Right ventricle myocardium inferior (tissue), 1 donor: ENCODE results near the gene EOLA1. TPM values are rescaled to one million over a fixed set of nuclear protein-coding genes. Genes with fewer than 3 reads are reported as not detected.
A peak's percentile ranks its signal among the peaks of the same experiment; 100 is the strongest.
"Not testable (repeated sequence)": the region's sequence is repeated elsewhere in the genome, so short reads cannot be mapped to it uniquely, and the experiment has no call there.

Experiments
- ATAC-seq: fragments of 200-7000 bp; cut with Tn5 transposase; one replicate; pipeline ENCODE4 v1.9.1; 2020; ENCODE audit warnings: mild to moderate bottlenecking, moderate library complexity
- DNase-seq: peaks from one replicate; pipeline ENCODE4 v3.0.0; 2021; ENCODE audit errors: missing footprints
- intact Hi-C: fragments of 100-400 bp; cut with DNase I; formaldehyde crosslinking; loops from one replicate; pipeline ENCODE4 v1.11.0; 2022
- total RNA-seq: library from RNA; stranded (reverse); fragmentation: NEBNext Ultra II Directional; extraction: Animal tissue kit (Norgen Biotek cat#: 25700); gene quantifications from one replicate; pipeline ENCODE4 v1.2.1, GENCODE V29; 2021
- donor health status: DM: no; HTN: yes; CAD: no; lungs with severe emphysema.

EOLA1 gene
- total RNA-seq, 1 donor from 2014 or later: 32.5 TPM

DNA sequence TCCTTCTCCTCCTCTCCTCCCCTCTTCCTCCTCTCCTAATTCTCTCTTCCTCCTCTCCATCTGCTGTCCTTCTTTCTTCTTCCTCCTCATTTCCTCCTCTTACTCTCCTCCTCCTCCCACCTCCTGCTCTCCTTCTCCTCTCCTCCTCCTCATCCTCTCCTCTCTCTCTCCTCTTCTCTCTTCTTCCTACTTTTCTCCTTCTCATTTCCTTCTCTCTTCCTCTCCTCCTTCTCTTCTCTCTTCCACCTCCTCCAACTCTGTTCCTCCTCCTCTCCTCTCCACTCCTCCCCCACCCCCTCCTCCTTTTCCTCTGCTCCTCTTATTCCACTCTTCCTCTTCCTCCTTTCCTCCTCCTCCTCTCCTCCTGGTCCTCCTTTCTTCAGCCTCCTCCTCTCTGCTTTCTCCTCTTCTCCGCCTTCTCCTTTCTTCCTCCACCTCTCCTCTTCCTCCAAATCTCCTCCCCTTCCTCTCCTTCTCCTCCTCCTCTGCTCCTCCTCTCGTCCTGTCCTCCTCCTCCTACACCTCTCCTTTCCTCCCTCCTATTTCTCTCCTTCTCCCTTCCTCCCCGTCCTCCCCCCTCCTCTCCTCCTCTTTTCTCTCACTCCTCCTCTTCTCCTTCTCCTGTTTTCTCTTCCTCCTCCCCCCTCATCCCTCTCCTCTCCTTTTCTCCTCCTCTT, 5.7 kb upstream of the EOLA1 start:
- intact Hi-C loops, ATAC-seq, DNase-seq: not testable (repeated sequence)

GRCh38 chrX:149537474-149537873, 3.3 kb upstream of the EOLA1 start:
- DNase-seq, ATAC-seq, intact Hi-C loops: not testable (repeated sequence)

GRCh38 chrX:149539283-149540130, 1.3 kb upstream of the EOLA1 start:
- peak; percentile 93 for DNase-seq

GRCh38 chrX:149540131-149540620, 636 bp upstream of the EOLA1 start:
- DNase-seq: peak; percentile 96
- intact Hi-C loops: loop anchor here (2.0 kb wide), 1 partner anchor 35 kb away; the partner anchor contains the start of gene IDS
- peak; percentile 84 for ATAC-seq

More at GRCh38 chrX:149539283-149540130, 1.3 kb upstream of the EOLA1 start:
- intact Hi-C loops: loop anchor here (2.0 kb wide), 1 partner anchor 35 kb away; the partner anchor contains the start of gene IDS
- peak; percentile 76 for ATAC-seq

DNA sequence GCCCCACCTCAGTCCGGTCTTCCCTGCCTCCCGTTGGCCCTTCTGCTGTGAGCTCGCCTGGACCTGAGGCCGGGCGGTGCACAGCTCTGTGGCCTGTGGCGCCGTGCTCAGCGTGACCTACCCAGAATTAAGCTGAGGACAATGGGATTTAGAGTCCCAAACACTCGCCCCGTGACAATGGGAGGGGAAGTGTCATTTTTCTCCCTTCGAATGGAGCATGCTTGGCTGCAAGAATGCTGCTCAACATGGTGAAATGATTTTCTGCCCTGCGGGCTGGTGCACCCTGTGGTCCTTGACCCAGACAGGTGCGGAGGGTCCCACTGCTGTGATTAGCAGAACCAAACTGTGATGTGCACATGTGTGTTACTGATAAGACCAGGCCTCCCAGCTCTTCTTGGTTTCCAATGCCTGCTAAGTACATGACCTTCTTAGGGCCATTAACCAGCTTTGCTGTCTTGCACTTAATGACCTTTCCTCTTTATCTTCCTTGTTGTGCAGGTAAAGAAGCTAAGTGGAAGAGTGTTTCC, 772 bp downstream of the EOLA1 start:
- intact Hi-C loops: loop anchor here (2.0 kb wide), 1 partner anchor 37 kb away; the partner anchor contains the start of gene IDS
- ATAC-seq: no peak

DNA sequence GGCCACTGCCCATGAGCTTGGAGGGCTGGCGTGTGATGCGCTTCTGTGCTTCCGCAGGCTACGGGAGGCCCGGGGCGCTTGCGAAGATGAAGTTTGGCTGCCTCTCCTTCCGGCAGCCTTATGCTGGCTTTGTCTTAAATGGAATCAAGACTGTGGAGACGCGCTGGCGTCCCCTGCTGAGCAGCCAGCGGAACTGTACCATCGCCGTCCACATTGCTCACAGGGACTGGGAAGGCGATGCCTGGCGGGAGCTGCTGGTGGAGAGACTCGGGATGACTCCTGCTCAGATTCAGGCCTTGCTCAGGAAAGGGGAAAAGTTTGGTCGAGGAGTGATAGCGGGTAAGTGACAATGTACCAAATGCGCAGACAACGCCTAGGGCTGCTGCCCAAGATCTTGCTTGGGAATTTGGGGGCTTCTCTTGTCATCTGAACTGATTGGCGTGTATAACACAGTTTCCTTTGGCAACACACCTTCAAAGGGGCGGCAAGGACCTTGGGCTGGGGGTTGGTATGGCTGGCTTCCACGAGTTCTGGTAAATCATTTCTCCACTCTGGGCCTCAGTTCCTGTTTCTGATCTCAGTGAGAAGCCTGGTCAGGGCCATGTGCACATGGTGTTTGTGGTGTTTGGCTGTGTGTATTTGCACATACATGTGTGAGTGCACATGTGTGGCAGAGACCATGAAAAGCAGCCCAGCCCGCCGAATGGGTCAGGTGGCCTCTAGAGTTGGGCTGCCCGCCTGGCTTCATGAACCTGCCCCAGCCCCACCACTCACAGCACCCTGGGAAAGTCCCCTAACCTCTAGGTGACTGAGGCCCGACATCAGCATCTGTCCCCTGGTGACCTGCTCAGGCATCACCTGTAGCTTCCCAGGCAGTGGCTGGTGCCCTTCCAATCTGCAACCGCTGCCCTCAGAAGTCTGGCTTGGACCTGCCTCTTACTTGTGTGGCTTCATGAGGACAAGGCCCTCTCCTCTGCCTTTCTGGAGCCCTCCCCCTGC, 5.0 kb downstream of the EOLA1 start:
- ATAC-seq, DNase-seq, intact Hi-C loops: not testable (repeated sequence)

More for the DNA sequence above, 772 bp downstream of the EOLA1 start:
- DNase-seq: no peak

- DNase-seq, ATAC-seq, intact Hi-C loops: not testable (repeated sequence)
Measured at GRCh38 chrX:149546962-149547361, 6.2 kb downstream of the EOLA1 start.

DNA sequence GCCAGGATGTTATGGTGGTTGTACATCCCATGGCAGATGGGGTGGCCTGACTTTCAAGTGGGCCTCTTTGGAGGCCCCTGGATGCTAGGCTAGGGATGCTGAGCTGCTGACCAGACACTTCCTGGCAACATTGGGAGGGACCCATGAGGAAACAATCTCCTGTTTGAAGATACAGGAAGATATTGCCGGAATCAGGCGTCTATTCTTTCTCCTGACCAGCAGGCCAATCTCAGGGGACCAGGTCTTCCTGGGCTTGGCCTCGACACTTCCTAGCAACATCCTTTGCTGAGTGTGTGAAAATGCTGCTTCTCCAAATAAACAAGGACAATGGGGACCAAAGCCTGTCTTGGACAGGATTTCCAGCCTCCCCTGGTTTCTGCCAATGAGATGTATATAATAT, 7.0 kb downstream of the EOLA1 start:
- intact Hi-C loops, ATAC-seq, DNase-seq: not testable (repeated sequence)

- ATAC-seq, intact Hi-C loops, DNase-seq: not testable (repeated sequence)
Measured at GRCh38 chrX:149549701-149550100, 8.9 kb downstream of the EOLA1 start, which contains the start of gene HSFX3. Gene HSFX3 (minus strand): TSS chrX:149549924. CDS start chrX:149549852, 72 bp downstream.

- DNase-seq, intact Hi-C loops, ATAC-seq: not testable (repeated sequence)
Measured at GRCh38 chrX:149550454-149550853, 9.6 kb downstream of the EOLA1 start.

GRCh38 chrX:149551245-149551938, 10.6 kb downstream of the EOLA1 start:
- intact Hi-C loops, ATAC-seq, DNase-seq: not testable (repeated sequence)

DNA sequence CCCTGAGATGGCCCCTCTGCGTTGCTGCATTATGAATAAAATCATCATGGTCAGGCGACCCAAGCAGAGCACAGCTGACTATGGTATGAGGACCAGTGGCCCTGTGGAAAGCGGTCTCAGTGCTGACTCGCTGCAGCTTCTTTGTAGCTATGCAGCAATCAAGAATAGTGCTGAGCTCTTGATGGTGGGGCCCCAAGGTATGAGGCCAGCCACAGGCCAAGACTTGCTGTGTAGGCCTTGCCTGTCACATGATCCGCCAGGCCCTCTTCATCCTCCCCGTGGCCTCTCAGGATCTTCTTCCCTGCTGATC, 11.1 kb downstream of the EOLA1 start:
- intact Hi-C loops, ATAC-seq, DNase-seq: not testable (repeated sequence)

DNA sequence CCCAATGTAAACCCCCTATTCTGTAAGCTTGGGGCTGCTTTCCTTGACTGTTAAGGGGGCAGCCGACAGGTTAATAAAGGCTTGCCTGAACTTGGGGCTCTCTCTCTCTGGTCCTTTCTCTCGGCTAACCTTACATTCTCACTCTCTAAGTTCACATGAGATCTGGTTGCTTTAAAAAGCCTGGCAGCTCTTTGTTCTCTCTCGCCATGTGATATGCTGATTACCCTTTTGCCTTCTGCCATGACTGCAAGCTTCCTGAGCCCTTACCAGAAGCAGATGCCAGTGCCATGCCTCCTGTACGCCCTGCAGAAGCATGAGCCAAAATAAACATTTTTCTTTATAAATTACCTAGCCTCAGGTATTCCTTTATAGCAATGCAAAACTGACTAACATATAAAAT, 14.4 kb downstream of the EOLA1 start:
- ATAC-seq, intact Hi-C loops, DNase-seq: not testable (repeated sequence)

GRCh38 chrX:149563359-149563758, 22.5 kb downstream of the EOLA1 start:
- DNase-seq (no peak), ATAC-seq (no peak)
- intact Hi-C loops: no loop called here

DNA sequence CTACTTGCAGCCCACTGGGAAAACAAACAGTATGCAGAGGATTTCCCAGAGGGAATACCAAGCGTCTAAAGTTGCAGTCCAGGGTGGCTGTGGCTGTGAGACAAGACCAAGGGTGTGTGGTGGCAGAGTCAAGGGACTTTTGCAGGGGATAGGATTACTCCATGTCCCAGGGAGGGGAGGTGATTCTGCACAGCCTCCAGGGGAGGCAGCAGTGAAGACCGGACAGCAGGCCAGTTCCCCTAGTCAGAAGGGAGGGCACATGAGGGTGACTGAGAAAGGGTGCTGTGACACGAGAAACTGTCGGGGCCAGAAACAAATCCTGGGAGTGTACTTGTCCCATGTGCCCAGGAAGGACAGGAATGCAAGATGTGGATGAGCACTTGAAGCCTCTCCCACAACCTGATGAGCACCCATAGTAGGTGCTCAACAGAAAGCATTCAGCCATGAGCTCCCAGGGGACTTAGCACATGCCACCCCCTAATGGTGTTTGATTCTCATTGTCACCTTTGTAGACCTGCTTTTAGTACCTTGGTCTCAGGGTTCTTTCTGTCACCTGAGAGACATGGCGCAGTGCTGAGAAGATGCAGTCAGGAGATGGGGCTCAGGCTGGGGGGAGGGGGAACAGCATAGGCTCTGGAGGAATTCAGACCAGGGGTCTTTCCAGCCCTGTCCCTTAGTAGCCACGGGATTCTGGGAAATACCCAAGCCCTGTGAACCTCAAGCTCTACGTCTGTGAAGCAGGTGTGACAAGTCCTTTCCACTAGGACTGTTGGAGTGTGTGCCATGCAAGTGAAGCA, 27.0 kb downstream of the EOLA1 start:
- ATAC-seq (no peak), DNase-seq (peak; percentile 20)
- intact Hi-C loops: no loop called here

DNA sequence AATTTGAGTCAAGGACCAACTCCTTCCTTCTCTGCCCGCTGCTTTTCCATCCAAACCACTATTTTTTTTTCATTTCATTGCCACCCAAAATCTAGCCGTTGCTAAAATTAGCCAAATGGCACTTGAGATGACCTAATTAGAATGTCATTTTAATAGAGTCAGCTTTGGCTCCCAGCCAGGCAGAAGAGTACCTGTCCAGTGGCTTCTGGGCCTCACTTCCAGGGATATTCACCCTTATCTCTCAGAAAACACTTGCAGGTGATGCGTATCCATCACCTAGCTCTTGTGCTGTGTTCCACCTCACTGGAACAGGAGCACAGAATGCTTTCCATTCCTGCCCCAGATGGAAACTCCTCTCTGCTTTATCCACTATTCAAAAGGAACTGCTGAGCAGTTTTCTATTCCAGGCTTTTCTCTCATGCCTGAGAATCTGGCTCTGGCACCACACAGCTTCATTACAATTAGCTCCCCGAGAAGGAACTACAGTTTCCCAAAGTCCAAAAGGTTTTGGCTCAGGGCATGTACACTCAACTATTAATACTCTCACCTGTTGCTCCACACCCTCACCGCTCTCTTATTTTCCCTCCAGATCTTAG, 28.0 kb downstream of the EOLA1 start:
- DNase-seq (no peak), ATAC-seq (no peak)
- intact Hi-C loops: no loop called here
